Thyroid gland (tissue), 4 donors: ENCODE measurements around the gene XPO1. TPM values are rescaled to one million over a fixed set of nuclear protein-coding genes. Genes with fewer than 3 reads are reported as not detected.

Experiments used
- DNase-seq, 2 donors: peaks; one replicate each; pipeline ENCODE4 v3.0.0-alpha.2; 2019
- H3K27ac ChIP-seq, 3 donors: fragments of 200-600 bp; sonication (generic); 1 replicate in 2 of 3; 2 replicates in 1 of 3; pipeline ENCODE4 v1.5.1; 2016 to 2019; ENCODE audit warnings: mild to moderate bottlenecking in 1 of 3, moderate library complexity in 1 of 3
- H3K27me3 ChIP-seq: fragments of 200-600 bp; sonication (generic); one replicate; pipeline ENCODE4 v1.5.1; 2019
- H3K36me3 ChIP-seq, 2 donors: fragments of 200-600 bp; sonication (generic); one replicate each; pipeline ENCODE4 v1.5.1; 2016 to 2019
- H3K4me1 ChIP-seq, 2 donors: fragments of 200-600 bp; sonication (generic); one replicate each; pipeline ENCODE4 v1.5.1; 2017 to 2019
- H3K4me3 ChIP-seq, 3 donors: fragments of 200-600 bp; sonication (generic); replicated peaks in 1 of 3; 1 replicate in 2 of 3; 2 replicates in 1 of 3; pipeline ENCODE4 v1.5.1; 2016; ENCODE audit warnings: mild to moderate bottlenecking in 1 of 3
- H3K9me3 ChIP-seq: fragments of 200-600 bp; sonication (generic); one replicate; pipeline ENCODE4 v1.5.1; 2017
- CTCF ChIP-seq, 6 experiments: fragments of 200-600 bp in 3 of 6; fragments of 450-650 bp in 3 of 6; sonication (generic) in 3 of 6; IDR thresholded peaks; one replicate each; pipeline ENCODE4 v1.5.1; 2016 to 2019; ENCODE audit warnings: antibody characterized with exemption in 6 of 6, mild to moderate bottlenecking in 2 of 6, inconsistent platforms in 1 of 6, moderate library complexity in 1 of 6
- POLR2A ChIP-seq, 2 donors: fragments of 450-650 bp; IDR thresholded peaks; one replicate each; pipeline ENCODE4 v1.6.1; 2017; ENCODE audit warnings: antibody characterized with exemption in 2 of 2, mild to moderate bottlenecking in 2 of 2, moderate library complexity in 1 of 2
- WGBS, 2 donors: methylation state at CpG; one replicate each; pipeline ENCODE4 v1.1.5; 2017; 5-methylcytosine and 5-hydroxymethylcytosine counted together
- intact Hi-C: fragments of 100-400 bp; cut with DNase I; formaldehyde crosslinking; loops from one replicate; pipeline ENCODE4 v1.15.1; 2023
- total RNA-seq, 4 donors: library from RNA; depleted of rRNA; stranded (reverse); fragments of >200 nt; gene quantifications; one replicate each; pipeline ENCODE4 v1.2.3, GENCODE V29; 2016

XPO1 gene
- total RNA-seq, 4 donors from 2014 or later, result 104 to 128 (median 118) TPM

GRCh38 chr2:61465045-61465444 is 73.1 kb downstream of the XPO1 start:
- Histone ChIP-seq H3K4me1 (peaks cover 25 to 26% of the 10 kb centered on the region in 2 donors), H3K27me3 (no peaks in the 10 kb centered on the region), H3K27ac (no peak overlapping the region), H3K4me3 (no peak overlapping the region), H3K9me3 (no peaks in the 10 kb centered on the region), H3K36me3 (no peaks in the 10 kb centered on the region)
- intact Hi-C loops, result no loop called here
- no peak for TF ChIP-seq CTCF (IDR thresholded peaks at IDR 0.05)
- no peak for TF ChIP-seq POLR2A (IDR thresholded peaks at IDR 0.05)
- DNase-seq, result no peak
- WGBS, 2 donors, result 63 to 75% methylated on average over 3 of the region's 3 CpGs

GRCh38 chr2:61463769-61464475 is 74.2 kb downstream of the XPO1 start:
- Histone ChIP-seq H3K36me3 (no peaks in the 10 kb centered on the region), H3K27me3 (no peaks in the 10 kb centered on the region), H3K9me3 (no peaks in the 10 kb centered on the region), H3K4me1 (peaks cover 20 to 23% of the 10 kb centered on the region in 2 donors), H3K4me3 (no peak overlapping the region), H3K27ac (no peak overlapping the region)
- intact Hi-C loops, result no loop called here
- 53 to 54% methylated on average over 7 of the region's 7 CpGs for WGBS, 2 donors
- DNase-seq, result peak; percentile 15 to 20
- no peak for TF ChIP-seq POLR2A (IDR thresholded peaks at IDR 0.05)
- no peak for TF ChIP-seq CTCF (IDR thresholded peaks at IDR 0.05)

- no peaks in the 10 kb centered on the region for H3K9me3 ChIP-seq
- TF ChIP-seq POLR2A (IDR thresholded peaks at IDR 0.05), result no peak
- H3K27me3 ChIP-seq, result no peaks in the 10 kb centered on the region
- no peak for DNase-seq
- H3K4me1 ChIP-seq, result peaks cover 32 to 34% of the 10 kb centered on the region in 2 donors
- WGBS, 2 donors, result 90 to 94% methylated on average over 2 of the region's 2 CpGs
- H3K4me3 ChIP-seq, result no peak overlapping the region
- no peaks in the 10 kb centered on the region for H3K36me3 ChIP-seq
- H3K27ac ChIP-seq, result no peak overlapping the region
- intact Hi-C loops, result no loop called here
These were observed 76.8 kb downstream of the XPO1 start for GRCh38 chr2:61461404-61461803.

GRCh38 chr2:61460163-61460562 is 78.0 kb downstream of the XPO1 start:
- Histone ChIP-seq H3K27ac (no peak overlapping the region), H3K9me3 (no peaks in the 10 kb centered on the region), H3K27me3 (no peaks in the 10 kb centered on the region), H3K4me3 (no peak overlapping the region), H3K36me3 (no peaks in the 10 kb centered on the region), H3K4me1 (peaks cover 32 to 35% of the 10 kb centered on the region in 2 donors)
- TF ChIP-seq POLR2A (IDR thresholded peaks at IDR 0.05) (no peak), CTCF (IDR thresholded peaks at IDR 0.05) (no peak)
- intact Hi-C loops, result no loop called here
- 71 to 80% methylated on average over 4 of the region's 4 CpGs for WGBS, 2 donors
- DNase-seq, result no peak

GRCh38 chr2:61456746-61457420 is 81.3 kb downstream of the XPO1 start:
- H3K27me3 ChIP-seq, result no peaks in the 10 kb centered on the region
- no peak overlapping the region for H3K4me3 ChIP-seq
- intact Hi-C loops, result no loop called here
- 68 to 74% methylated on average over 6 of the region's 6 CpGs for WGBS, 2 donors
- peak overlapping the region in 1 of 3 donors; percentile 23 for H3K27ac ChIP-seq
- TF ChIP-seq POLR2A (IDR thresholded peaks at IDR 0.05) (no peak), CTCF (IDR thresholded peaks at IDR 0.05) (no peak)
- no peaks in the 10 kb centered on the region for H3K36me3 ChIP-seq
- H3K4me1 ChIP-seq, result peaks cover 18% of the 10 kb centered on the region in 2 donors
- peak; percentile 53 to 60 for DNase-seq
- no peaks in the 10 kb centered on the region for H3K9me3 ChIP-seq
